ENCODE results near the gene TC2N. TPM values are rescaled to one million over a fixed set of nuclear protein-coding genes. Genes with fewer than 3 reads are reported as not detected.

Gene TC2N
- total RNA-seq, 1 experiment from 2014 or later: 16.4 TPM

DNA sequence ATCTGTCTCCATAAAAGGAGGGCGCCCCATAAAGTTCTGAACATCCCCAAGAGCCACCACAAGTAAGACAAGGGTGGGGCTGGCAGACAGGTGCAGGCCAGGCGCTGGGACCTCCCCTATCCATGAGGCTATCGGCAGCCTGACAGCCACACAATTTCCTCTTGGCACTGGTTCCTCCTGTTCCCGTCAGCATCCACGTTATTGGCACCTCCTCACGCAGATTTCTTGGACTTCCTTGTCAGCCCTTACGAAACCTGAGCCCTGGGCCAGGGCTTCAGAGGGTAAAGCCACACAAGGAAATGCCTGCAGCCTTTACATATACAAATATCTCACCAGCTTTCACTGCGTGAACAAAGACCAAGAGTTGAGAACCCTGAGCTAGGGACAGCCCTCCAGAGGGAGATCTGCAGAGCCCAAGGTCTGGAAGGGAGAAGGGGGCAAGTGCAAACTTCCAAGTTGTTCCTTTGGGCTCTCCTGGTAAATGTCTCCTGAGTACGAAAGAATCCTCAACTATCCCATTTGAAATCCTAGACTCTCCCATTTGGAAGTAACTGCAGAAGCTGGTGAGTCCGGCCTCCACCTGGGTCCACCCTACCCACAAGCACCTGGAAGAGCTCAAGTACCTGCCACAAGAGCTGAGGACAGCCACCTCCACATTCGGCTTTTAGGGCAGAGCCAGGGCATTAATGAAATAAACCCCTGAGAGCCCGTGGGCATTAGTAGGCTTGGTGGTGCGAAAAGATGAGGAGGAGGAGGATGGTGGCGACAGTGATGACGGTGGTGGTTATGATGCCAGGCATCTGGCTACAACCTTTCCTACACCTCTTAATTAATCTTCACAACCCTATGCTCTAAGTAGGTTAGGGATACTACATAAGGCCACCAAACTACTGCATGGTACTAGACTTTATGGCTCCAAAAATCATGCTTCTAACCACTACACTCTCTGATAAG is 5.5 kb upstream of the TC2N start:
- Mint-ChIP-seq H3K9me3 (peaks cover 6% of the 10 kb centered on the region in 2 experiments; a peak in 3 of 5 replicates), H3K27me3 (ENCODE audit: low read depth) (peaks cover 3% of the 10 kb centered on the region), H3K4me3 (no peak overlapping the region), H3K36me3 (ENCODE audit: insufficient read depth in 1 of 3, low read depth in 3 of 3) (no peaks in the 10 kb centered on the region; a peak in 1 of 7 replicates), H3K27ac (no peak overlapping the region; a peak in 1 of 7 replicates), H3K4me1 (peaks cover 17 to 26% of the 10 kb centered on the region in 2 experiments)
- H3K79me2 ChIP-seq (ENCODE audit: insufficient read depth, low read length): no peaks in the 10 kb centered on the region
- H2AK5ac ChIP-seq (ENCODE audit: insufficient read length, low read length): no peak overlapping the region
- H4K91ac ChIP-seq (ENCODE audit: insufficient read length, low read depth, low read length): no peak overlapping the region
- H4K5ac ChIP-seq (ENCODE audit: insufficient read length, low read depth, low read length): no peak overlapping the region
- no peaks in the 10 kb centered on the region for H3K79me1 ChIP-seq (ENCODE audit: insufficient read depth, low read depth, low read length, poor library complexity, severe bottlenecking)
- H3K18ac ChIP-seq (ENCODE audit: insufficient read length, low read depth, low read length): no peak overlapping the region
- WGBS (ENCODE audit: extremely low coverage, insufficient read length, low lambda C conversion rate): no CpG with 5 or more reads among the region's 15 CpGs
- no peak overlapping the region for H2BK20ac ChIP-seq (ENCODE audit: low read depth, low read length, poor library complexity, severe bottlenecking)
- H3K56ac ChIP-seq (ENCODE audit: insufficient read length, low read depth, low read length): no peak overlapping the region
- no peak overlapping the region for H2BK15ac ChIP-seq (ENCODE audit: low read depth, low read length)
- H3K9ac ChIP-seq (ENCODE audit: extremely low read depth, insufficient read length, low read length): no peak overlapping the region
- no peak overlapping the region for H3K27ac ChIP-seq (ENCODE audit: insufficient read length, low read depth, low read length)
- no peak overlapping the region for H4K8ac ChIP-seq (replicated peaks; ENCODE audit: insufficient read length, low read depth, low read length)
- no peaks in the 10 kb centered on the region for H3K9me3 ChIP-seq (ENCODE audit: control insufficient read depth, low read depth, low read length)
- no peak for DNase-seq
- H3K14ac ChIP-seq (ENCODE audit: insufficient read depth, low read length): no peak overlapping the region
- H3K23me2 ChIP-seq (ENCODE audit: insufficient read length, low read depth, low read length, poor library complexity, severe bottlenecking): no peaks in the 10 kb centered on the region
- H3K4ac ChIP-seq (ENCODE audit: low read depth, low read length): no peak overlapping the region
- H3K4me2 ChIP-seq (ENCODE audit: insufficient read depth, insufficient read length, low read length): no peak overlapping the region
- no peak overlapping the region for H2AFZ ChIP-seq (ENCODE audit: low read length)
- H3K4me1 ChIP-seq (ENCODE audit: insufficient read depth, low read length): no peaks in the 10 kb centered on the region
- TF ChIP-seq, protein P1, sequence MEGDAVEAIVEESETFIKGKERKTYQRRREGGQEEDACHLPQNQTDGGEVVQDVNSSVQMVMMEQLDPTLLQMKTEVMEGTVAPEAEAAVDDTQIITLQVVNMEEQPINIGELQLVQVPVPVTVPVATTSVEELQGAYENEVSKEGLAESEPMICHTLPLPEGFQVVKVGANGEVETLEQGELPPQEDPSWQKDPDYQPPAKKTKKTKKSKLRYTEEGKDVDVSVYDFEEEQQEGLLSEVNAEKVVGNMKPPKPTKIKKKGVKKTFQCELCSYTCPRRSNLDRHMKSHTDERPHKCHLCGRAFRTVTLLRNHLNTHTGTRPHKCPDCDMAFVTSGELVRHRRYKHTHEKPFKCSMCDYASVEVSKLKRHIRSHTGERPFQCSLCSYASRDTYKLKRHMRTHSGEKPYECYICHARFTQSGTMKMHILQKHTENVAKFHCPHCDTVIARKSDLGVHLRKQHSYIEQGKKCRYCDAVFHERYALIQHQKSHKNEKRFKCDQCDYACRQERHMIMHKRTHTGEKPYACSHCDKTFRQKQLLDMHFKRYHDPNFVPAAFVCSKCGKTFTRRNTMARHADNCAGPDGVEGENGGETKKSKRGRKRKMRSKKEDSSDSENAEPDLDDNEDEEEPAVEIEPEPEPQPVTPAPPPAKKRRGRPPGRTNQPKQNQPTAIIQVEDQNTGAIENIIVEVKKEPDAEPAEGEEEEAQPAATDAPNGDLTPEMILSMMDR (conservative IDR thresholded peaks at IDR 0.05): no peak
- no peaks in the 10 kb centered on the region for H3K27me3 ChIP-seq (ENCODE audit: insufficient read depth, low read length)
- H4K20me1 ChIP-seq (ENCODE audit: control insufficient read depth, insufficient read depth, insufficient read length): no peaks in the 10 kb centered on the region
- no peak overlapping the region for H2BK120ac ChIP-seq (ENCODE audit: low read depth, low read length, poor library complexity, severe bottlenecking)
- no peak overlapping the region for H3K23ac ChIP-seq (ENCODE audit: insufficient read length, low read depth, low read length)
- H2BK12ac ChIP-seq (ENCODE audit: insufficient read length, low read depth, low read length): no peak overlapping the region
- no peak overlapping the region for H3T11ph ChIP-seq (ENCODE audit: low read length)
- no peak overlapping the region for H2BK5ac ChIP-seq (ENCODE audit: insufficient read length, low read length)
